SJSA1 (cell line): Measurements from ENCODE around the gene LPIN2. TPM values are rescaled to one million over a fixed set of nuclear protein-coding genes. Genes with fewer than 3 reads are reported as not detected.

ENCODE experiments used
- total RNA-seq: library from RNA; depleted of rRNA; stranded (reverse); fragments of >200 nt; shearing (Covaris generic); gene quantifications from 2 replicates; pipeline ENCODE4 v1.2.3, GENCODE V29; 2014; rRNA removed

LPIN2 gene
- total RNA-seq, 1 experiment from 2014 or later: 21.0 TPM

Other genes starting within 250 kb of the LPIN2 start
- gene EMILIN2, start 166.1 kb downstream of the LPIN2 start, total RNA-seq: 22.7 and 28.9 TPM in 2 replicates
- gene MYOM1, start 206.8 kb upstream of the LPIN2 start, total RNA-seq: not detected in 2 replicates
- 1,425 and 1,642 TPM in 2 replicates for gene MYL12A, start 234.7 kb upstream of the LPIN2 start, total RNA-seq
- gene MYL12B, start 249.0 kb upstream of the LPIN2 start, total RNA-seq: 561 and 830 TPM in 2 replicates